Measurements from ENCODE around the gene RIN3.

DNA sequence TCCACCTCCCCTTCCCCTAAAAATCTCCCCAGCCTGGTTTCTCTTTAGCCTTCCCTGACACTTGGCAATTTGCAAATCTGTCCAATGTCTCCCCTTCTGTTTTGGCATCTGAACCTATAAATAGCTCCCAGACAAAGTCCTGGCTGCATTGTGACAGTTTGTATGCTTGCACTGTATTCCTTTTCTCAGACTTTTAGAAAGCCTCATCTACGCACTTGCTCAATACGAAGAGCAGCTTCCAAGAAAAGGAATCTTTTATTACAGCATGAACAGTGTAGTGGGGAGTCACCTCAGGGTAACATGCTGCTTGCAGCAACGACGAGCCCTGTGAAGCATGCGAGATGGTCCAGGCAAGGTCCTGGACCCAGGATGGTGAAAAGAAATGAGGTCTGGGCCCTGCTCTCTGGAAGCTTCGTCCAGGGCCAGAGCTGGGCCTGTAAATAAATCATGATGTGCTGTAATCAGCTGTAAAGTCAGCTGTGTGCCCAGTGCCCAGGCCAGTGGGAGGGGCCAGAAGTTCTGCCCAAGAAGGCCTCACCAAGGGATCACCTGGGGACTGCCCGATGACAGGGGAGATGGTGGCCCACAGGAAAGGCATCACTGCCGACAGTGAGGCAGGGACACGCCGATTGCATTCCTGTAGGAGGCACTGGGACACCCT lies 88.3 kb downstream of the RIN3 start:
- TF ChIP-seq ARNT (IDR thresholded peaks at IDR 0.05) = no peak
- TF ChIP-seq LEF1 (IDR thresholded peaks at IDR 0.05; ENCODE audit: borderline replicate concordance) = no peak
- TF ChIP-seq SP1 (IDR thresholded peaks at IDR 0.05) = no peak
- no peak for TF ChIP-seq NFRKB (IDR thresholded peaks at IDR 0.05)
- no peak for TF ChIP-seq FOXA1 (IDR thresholded peaks at IDR 0.05)
- no peak for TF ChIP-seq TARDBP (IDR thresholded peaks at IDR 0.05)
- TF ChIP-seq ELF4 (IDR thresholded peaks at IDR 0.05) = no peak
